ENCODE measurements around the gene FAIM2.

Gene FAIM2

GRCh38 chr12:49941556-49942511, 38.1 kb upstream of the FAIM2 start:
- in situ Hi-C loops (cut with MboI; ENCODE audit: low sequenced_read_pairs), result no loop called here

- in situ Hi-C loops (cut with MboI; ENCODE audit: low sequenced_read_pairs), result no loop called here
Observed at GRCh38 chr12:49939707-49940106, 36.0 kb upstream of the FAIM2 start.

GRCh38 chr12:49939307-49939706, 35.6 kb upstream of the FAIM2 start:
- in situ Hi-C loops (cut with MboI; ENCODE audit: low sequenced_read_pairs), result no loop called here

GRCh38 chr12:49937639-49938300, 34.1 kb upstream of the FAIM2 start:
- in situ Hi-C loops (cut with MboI; ENCODE audit: low sequenced_read_pairs), result no loop called here

GRCh38 chr12:49936925-49937324, 33.2 kb upstream of the FAIM2 start:
- in situ Hi-C loops (cut with MboI; ENCODE audit: low sequenced_read_pairs), result no loop called here

GRCh38 chr12:49934505-49934904, 30.8 kb upstream of the FAIM2 start:
- in situ Hi-C loops (cut with MboI; ENCODE audit: low sequenced_read_pairs), result no loop called here

- in situ Hi-C loops (cut with MboI; ENCODE audit: low sequenced_read_pairs), result no loop called here
Observed at GRCh38 chr12:49933796-49934195, 30.1 kb upstream of the FAIM2 start.

GRCh38 chr12:49932533-49933130, 28.9 kb upstream of the FAIM2 start:
- in situ Hi-C loops (cut with MboI; ENCODE audit: low sequenced_read_pairs), result no loop called here

- in situ Hi-C loops (cut with MboI; ENCODE audit: low sequenced_read_pairs), result no loop called here
Observed at GRCh38 chr12:49932023-49932422, 28.3 kb upstream of the FAIM2 start.

- in situ Hi-C loops (cut with MboI; ENCODE audit: low sequenced_read_pairs), result no loop called here
Observed at GRCh38 chr12:49930515-49931288, 27.0 kb upstream of the FAIM2 start.

- in situ Hi-C loops (cut with MboI; ENCODE audit: low sequenced_read_pairs), result no loop called here
Observed at GRCh38 chr12:49929581-49929980, 25.9 kb upstream of the FAIM2 start.

- in situ Hi-C loops (cut with MboI; ENCODE audit: low sequenced_read_pairs), result no loop called here
Observed at GRCh38 chr12:49928471-49928870, 24.8 kb upstream of the FAIM2 start.

GRCh38 chr12:49925433-49926204, 21.9 kb upstream of the FAIM2 start:
- in situ Hi-C loops (cut with MboI; ENCODE audit: low sequenced_read_pairs), result no loop called here

GRCh38 chr12:49924628-49925246, 21.0 kb upstream of the FAIM2 start:
- in situ Hi-C loops (cut with MboI; ENCODE audit: low sequenced_read_pairs), result no loop called here

- in situ Hi-C loops (cut with MboI; ENCODE audit: low sequenced_read_pairs), result no loop called here
Observed at GRCh38 chr12:49923880-49924556, 20.3 kb upstream of the FAIM2 start.

- in situ Hi-C loops (cut with MboI; ENCODE audit: low sequenced_read_pairs), result no loop called here
Observed at GRCh38 chr12:49923035-49923644, 19.4 kb upstream of the FAIM2 start.

- in situ Hi-C loops (cut with MboI; ENCODE audit: low sequenced_read_pairs), result no loop called here
Observed at GRCh38 chr12:49922349-49923034, 18.8 kb upstream of the FAIM2 start.

GRCh38 chr12:49921936-49922335, 18.2 kb upstream of the FAIM2 start:
- in situ Hi-C loops (cut with MboI; ENCODE audit: low sequenced_read_pairs), result no loop called here

Data from HL-60/S4 treated with phorbol 12-myristate 13-acetate at 8.2 ng/mL for 4 days and 3 days (cell line).